Ascending aorta (tissue), 2 donors: ENCODE measurements around the gene SRGAP1. TPM values are rescaled to one million over a fixed set of nuclear protein-coding genes. Genes with fewer than 3 reads are reported as not detected.

ENCODE experiments used
- DNase-seq, 2 donors: peaks; one replicate each; pipeline ENCODE4 v3.0.0-alpha.2; 2019; ENCODE audit warnings: low spot score in 2 of 2
- H3K27ac ChIP-seq, 2 donors: fragments of 200-600 bp; sonication (generic); one replicate each; pipeline ENCODE4 v1.5.1; 2016 to 2017; ENCODE audit warnings: mild to moderate bottlenecking in 1 of 2
- H3K27me3 ChIP-seq: fragments of 200-600 bp; sonication (generic); one replicate; pipeline ENCODE4 v1.5.1; 2017
- H3K36me3 ChIP-seq, 2 donors: fragments of 200-600 bp; sonication (generic); one replicate each; pipeline ENCODE4 v1.5.1; 2016
- H3K4me1 ChIP-seq, 2 donors: fragments of 200-600 bp; sonication (generic); one replicate each; pipeline ENCODE4 v1.5.1; 2016 to 2017; ENCODE audit warnings: mild to moderate bottlenecking in 1 of 2
- H3K4me3 ChIP-seq, 2 donors: fragments of 200-600 bp; sonication (generic); one replicate each; pipeline ENCODE4 v1.5.1; 2016 to 2017; ENCODE audit warnings: mild to moderate bottlenecking in 1 of 2
- H3K9me3 ChIP-seq, 2 donors: fragments of 200-600 bp; sonication (generic); one replicate each; pipeline ENCODE4 v1.5.1; 2016
- CTCF ChIP-seq, 3 experiments: fragments of 200-600 bp in 2 of 3; fragments of 450-650 bp in 1 of 3; sonication (generic) in 2 of 3; IDR thresholded peaks; one replicate each; pipeline ENCODE4 v1.5.1; 2016 to 2019; ENCODE audit warnings: antibody characterized with exemption in 3 of 3, mild to moderate bottlenecking in 1 of 3, moderate library complexity in 1 of 3
- intact Hi-C: fragments of 100-400 bp; cut with DNase I; formaldehyde crosslinking; loops from one replicate; pipeline ENCODE4 v1.15.1; 2023
- total RNA-seq: library from RNA; depleted of rRNA; stranded (reverse); fragments of >200 nt; gene quantifications from one replicate; pipeline ENCODE4 v1.1.0, GENCODE V29; 2016

The SRGAP1 gene
- total RNA-seq, 1 donor from 2014 or later: 5.5 TPM

GRCh38 chr12:64187370-64187769, 342.9 kb downstream of the SRGAP1 start:
- H3K36me3 ChIP-seq: no peaks in the 10 kb centered on the region
- intact Hi-C loops: no loop called here
- no peaks in the 10 kb centered on the region for H3K27me3 ChIP-seq
- no peaks in the 10 kb centered on the region for H3K9me3 ChIP-seq
- H3K4me1 ChIP-seq: peaks cover 0 to 1% of the 10 kb centered on the region in 2 donors
- no peak overlapping the region for H3K4me3 ChIP-seq
- no peak for DNase-seq
- no peak overlapping the region for H3K27ac ChIP-seq
- TF ChIP-seq CTCF (IDR thresholded peaks at IDR 0.05): no peak

GRCh38 chr12:64187794-64188193, 343.3 kb downstream of the SRGAP1 start:
- DNase-seq: no peak
- TF ChIP-seq CTCF (IDR thresholded peaks at IDR 0.05): no peak
- Histone ChIP-seq H3K27me3 (no peaks in the 10 kb centered on the region), H3K36me3 (no peaks in the 10 kb centered on the region), H3K4me3 (no peak overlapping the region), H3K4me1 (no peaks in the 10 kb centered on the region), H3K9me3 (no peaks in the 10 kb centered on the region), H3K27ac (no peak overlapping the region)
- intact Hi-C loops: no loop called here

GRCh38 chr12:64189530-64189929, 345.0 kb downstream of the SRGAP1 start:
- Histone ChIP-seq H3K9me3 (no peaks in the 10 kb centered on the region), H3K4me3 (no peak overlapping the region), H3K36me3 (peaks cover 0 to 6% of the 10 kb centered on the region in 2 donors), H3K4me1 (no peaks in the 10 kb centered on the region), H3K27me3 (no peaks in the 10 kb centered on the region), H3K27ac (no peak overlapping the region)
- TF ChIP-seq CTCF (IDR thresholded peaks at IDR 0.05): no peak
- intact Hi-C loops: no loop called here
- no peak for DNase-seq

- Histone ChIP-seq H3K4me3 (no peak overlapping the region), H3K9me3 (no peaks in the 10 kb centered on the region), H3K27me3 (no peaks in the 10 kb centered on the region), H3K27ac (no peak overlapping the region), H3K4me1 (no peaks in the 10 kb centered on the region), H3K36me3 (peaks cover 0 to 6% of the 10 kb centered on the region in 2 donors)
- TF ChIP-seq CTCF (IDR thresholded peaks at IDR 0.05): no peak
- no peak for DNase-seq
- intact Hi-C loops: no loop called here
These were observed 345.6 kb downstream of the SRGAP1 start for GRCh38 chr12:64190140-64190539.

- no peak for DNase-seq
- TF ChIP-seq CTCF (IDR thresholded peaks at IDR 0.05): no peak
- H3K4me3 ChIP-seq: no peak overlapping the region
- peaks cover 0 to 6% of the 10 kb centered on the region in 2 donors for H3K36me3 ChIP-seq
- no peak overlapping the region for H3K27ac ChIP-seq
- H3K4me1 ChIP-seq: no peaks in the 10 kb centered on the region
- intact Hi-C loops: no loop called here
- no peaks in the 10 kb centered on the region for H3K9me3 ChIP-seq
- no peaks in the 10 kb centered on the region for H3K27me3 ChIP-seq
These were observed 348.3 kb downstream of the SRGAP1 start for GRCh38 chr12:64192644-64193444.
